Measurements from ENCODE around the gene SH2D7. TPM values are rescaled to one million over a fixed set of nuclear protein-coding genes. Genes with fewer than 3 reads are reported as not detected.
A peak's percentile ranks its signal among the peaks of the same experiment; 100 is the strongest.

SH2D7 gene
- total RNA-seq, 1 experiment from 2014 or later = not detected

GRCh38 chr15:78061963-78062427 is 30.4 kb upstream of the SH2D7 start:
- Mint-ChIP-seq H3K4me1 (peaks cover 8 to 25% of the 10 kb centered on the region in 2 experiments), H3K4me3 (no peak overlapping the region), H3K36me3 (ENCODE audit: insufficient read depth in 1 of 3, low read depth in 3 of 3) (no peaks in the 10 kb centered on the region), H3K27me3 (ENCODE audit: low read depth) (no peaks in the 10 kb centered on the region), H3K27ac (0 out of 7 replicates have a peak overlapping the region, but pooled peaks of 1 of the 3 experiments have one; percentile 34), H3K9me3 (no peaks in the 10 kb centered on the region)
- no peak for DNase-seq
- Histone ChIP-seq H4K20me1 (ENCODE audit: control insufficient read depth, insufficient read depth, insufficient read length) (no peaks in the 10 kb centered on the region), H4K91ac (ENCODE audit: insufficient read length, low read depth, low read length) (no peak overlapping the region), H3K4me2 (ENCODE audit: insufficient read depth, insufficient read length, low read length) (no peak overlapping the region), H3K18ac (ENCODE audit: insufficient read length, low read depth, low read length) (no peak overlapping the region), H3K4ac (ENCODE audit: low read depth, low read length) (no peak overlapping the region), H2BK12ac (ENCODE audit: insufficient read length, low read depth, low read length) (no peak overlapping the region), H2BK20ac (ENCODE audit: low read depth, low read length, poor library complexity, severe bottlenecking) (no peak overlapping the region), H3K56ac (ENCODE audit: insufficient read length, low read depth, low read length) (no peak overlapping the region), H4K8ac (replicated peaks; ENCODE audit: insufficient read length, low read depth, low read length) (no peak overlapping the region), H3K23me2 (ENCODE audit: insufficient read length, low read depth, low read length, poor library complexity, severe bottlenecking) (no peaks in the 10 kb centered on the region), H2BK120ac (ENCODE audit: low read depth, low read length, poor library complexity, severe bottlenecking) (no peak overlapping the region), H3K4me1 (ENCODE audit: insufficient read depth, low read length) (peaks cover 3% of the 10 kb centered on the region; the same call in 1 of the 2 replicates), H3K27me3 (ENCODE audit: insufficient read depth, low read length) (no peaks in the 10 kb centered on the region), H3K14ac (ENCODE audit: insufficient read depth, low read length) (no peak overlapping the region), H2BK5ac (ENCODE audit: insufficient read length, low read length) (no peak overlapping the region), H3T11ph (ENCODE audit: low read length) (no peak overlapping the region), H3K9ac (ENCODE audit: extremely low read depth, insufficient read length, low read length) (no peak overlapping the region), H2BK15ac (ENCODE audit: low read depth, low read length) (no peak overlapping the region), H3K27ac (ENCODE audit: insufficient read length, low read depth, low read length) (no peak overlapping the region), H3K23ac (ENCODE audit: insufficient read length, low read depth, low read length) (no peak overlapping the region), H2AFZ (ENCODE audit: low read length) (no peak overlapping the region), H3K9me3 (ENCODE audit: control insufficient read depth, low read depth, low read length) (no peaks in the 10 kb centered on the region), H3K79me2 (ENCODE audit: insufficient read depth, low read length) (peaks cover 3% of the 10 kb centered on the region; the same call in 1 of the 2 replicates), H4K5ac (ENCODE audit: insufficient read length, low read depth, low read length) (no peak overlapping the region), H2AK5ac (ENCODE audit: insufficient read length, low read length) (no peak overlapping the region), H3K79me1 (ENCODE audit: insufficient read depth, low read depth, low read length, poor library complexity, severe bottlenecking) (peaks cover 2% of the 10 kb centered on the region)
- WGBS (ENCODE audit: extremely low coverage, insufficient read length, low lambda C conversion rate) = no CpG with 5 or more reads among the region's 6 CpGs
- no peak for TF ChIP-seq CTCF (conservative IDR thresholded peaks at IDR 0.05)
